GM10847 (cell line): Measurements from ENCODE around the gene KYAT1.

Experiments used
- POLR2A ChIP-seq: IDR thresholded peaks from 2 replicates; pipeline ENCODE4 v1.6.1; 2011; ENCODE audit not compliant: insufficient read length; ENCODE audit errors: extremely low read depth

The KYAT1 gene

DNA sequence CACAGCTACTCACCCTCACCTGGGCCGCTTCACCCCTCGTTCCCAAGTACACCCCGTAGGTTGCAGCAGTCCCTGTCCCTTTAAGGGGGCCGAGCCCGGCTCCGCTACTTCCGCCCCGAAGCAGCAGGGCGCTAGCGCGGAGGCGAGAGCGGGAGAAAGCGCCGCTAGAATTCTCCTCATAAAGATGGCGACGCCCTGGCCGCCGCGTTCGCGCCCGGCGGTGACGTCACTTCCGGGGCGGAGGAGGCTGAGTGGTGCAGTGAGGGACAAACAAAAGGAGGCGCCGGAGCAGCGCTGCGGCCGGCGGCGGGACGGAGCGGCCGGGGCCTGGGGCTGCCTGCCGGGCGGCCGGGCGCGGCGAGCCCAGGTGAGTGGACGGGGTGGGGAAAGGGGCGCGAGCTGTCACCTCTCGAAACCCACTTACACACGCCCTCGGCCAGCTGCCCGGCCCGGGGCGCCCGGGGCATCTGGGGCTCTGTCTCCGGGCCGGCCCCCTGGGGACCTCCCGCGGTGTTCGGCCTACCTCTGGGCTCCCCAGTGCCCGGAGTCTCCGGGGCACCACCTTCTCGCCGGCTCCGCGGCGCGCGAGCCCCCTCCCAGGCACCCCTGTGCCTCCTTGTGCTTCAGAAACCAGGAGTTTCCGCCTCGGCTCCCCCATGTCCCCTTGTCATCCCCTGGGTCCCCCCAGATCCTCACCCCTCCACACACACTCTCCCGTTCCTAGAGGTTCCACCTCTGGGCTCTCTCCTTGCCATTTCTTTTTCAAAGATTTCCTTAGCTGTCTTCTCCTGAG lies at the start of gene KYAT1, which contains the start of gene LRRC8A:
TSS of gene KYAT1 (minus strand) at position 67 of the 793 bp plus-strand sequence. CDS start 36,545 bp downstream, outside the sequence.
TSS of gene LRRC8A (plus strand) at position 250 of the 793 bp plus-strand sequence. CDS start 25,032 bp downstream, outside the sequence.
- TF ChIP-seq POLR2A: peak; percentile 75

- no peak for TF ChIP-seq POLR2A
Observed at GRCh38 chr9:128929560-128929959, 47.8 kb upstream of the KYAT1 start.

DNA sequence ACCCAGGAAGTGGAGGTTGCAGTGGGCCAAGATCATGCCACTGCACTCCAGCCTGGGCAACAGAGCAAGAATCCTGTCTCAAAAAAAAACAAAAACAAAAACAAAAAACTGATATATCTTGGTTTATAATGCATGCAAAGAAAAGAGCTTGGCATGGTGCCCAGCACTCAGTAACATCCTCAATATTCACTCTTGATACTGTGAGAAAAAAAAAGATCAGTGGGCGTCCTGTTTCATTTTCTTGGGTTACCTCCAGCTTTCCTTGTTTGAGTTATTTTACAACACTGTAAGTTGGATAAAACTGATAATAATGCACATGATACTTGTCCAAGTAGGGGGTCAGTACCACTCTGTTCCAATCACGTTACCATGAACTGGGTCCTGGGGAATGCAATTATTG lies 46.9 kb upstream of the KYAT1 start:
- no peak for TF ChIP-seq POLR2A

- TF ChIP-seq POLR2A: no peak
Observed at GRCh38 chr9:128927731-128928411, 46.1 kb upstream of the KYAT1 start.

GRCh38 chr9:128923493-128923883 lies 41.7 kb upstream of the KYAT1 start:
- no peak for TF ChIP-seq POLR2A

DNA sequence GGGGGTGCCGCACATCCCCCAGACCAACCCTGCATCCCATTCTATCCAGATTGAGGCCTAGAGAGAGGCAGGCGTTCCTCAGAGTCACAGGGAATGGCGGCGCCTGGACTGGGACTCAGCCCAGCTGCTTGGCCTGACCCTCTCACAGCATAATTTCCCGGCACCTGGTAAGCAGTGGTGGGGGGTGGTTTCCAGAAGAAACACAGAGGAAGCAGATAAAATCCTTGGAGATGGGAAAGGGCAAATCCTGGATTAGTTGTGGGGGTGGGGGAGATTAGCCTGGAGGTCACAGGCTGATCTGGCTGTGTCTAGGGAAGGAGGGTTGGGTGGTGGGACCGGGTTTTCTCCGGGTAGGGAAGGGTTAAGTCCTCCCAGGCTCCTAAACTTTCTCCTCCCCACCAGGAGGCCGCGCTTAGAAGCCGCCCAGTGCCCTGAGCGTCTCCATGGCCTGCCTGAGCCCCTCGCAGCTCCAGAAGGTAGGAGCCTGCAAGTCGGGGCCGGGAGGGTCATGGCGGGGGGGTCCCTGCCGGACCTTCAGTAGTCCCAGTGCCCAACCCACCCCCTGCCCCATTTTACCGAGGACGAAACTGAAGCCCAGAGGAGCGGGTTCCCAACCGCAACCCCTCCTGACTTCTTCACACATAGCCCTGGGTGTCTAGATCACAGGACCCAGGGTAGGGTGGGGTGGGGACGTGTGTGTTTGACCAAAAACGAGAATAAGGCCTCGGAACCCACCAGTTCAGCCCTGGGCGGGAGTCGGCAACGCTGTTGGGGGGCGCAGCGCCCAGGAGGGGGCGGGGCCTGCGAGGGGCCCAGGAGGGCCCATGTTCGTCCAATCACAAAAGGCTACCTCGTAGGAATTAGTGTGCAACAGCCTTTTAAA lies 40.4 kb upstream of the KYAT1 start:
- TF ChIP-seq POLR2A: no peak

DNA sequence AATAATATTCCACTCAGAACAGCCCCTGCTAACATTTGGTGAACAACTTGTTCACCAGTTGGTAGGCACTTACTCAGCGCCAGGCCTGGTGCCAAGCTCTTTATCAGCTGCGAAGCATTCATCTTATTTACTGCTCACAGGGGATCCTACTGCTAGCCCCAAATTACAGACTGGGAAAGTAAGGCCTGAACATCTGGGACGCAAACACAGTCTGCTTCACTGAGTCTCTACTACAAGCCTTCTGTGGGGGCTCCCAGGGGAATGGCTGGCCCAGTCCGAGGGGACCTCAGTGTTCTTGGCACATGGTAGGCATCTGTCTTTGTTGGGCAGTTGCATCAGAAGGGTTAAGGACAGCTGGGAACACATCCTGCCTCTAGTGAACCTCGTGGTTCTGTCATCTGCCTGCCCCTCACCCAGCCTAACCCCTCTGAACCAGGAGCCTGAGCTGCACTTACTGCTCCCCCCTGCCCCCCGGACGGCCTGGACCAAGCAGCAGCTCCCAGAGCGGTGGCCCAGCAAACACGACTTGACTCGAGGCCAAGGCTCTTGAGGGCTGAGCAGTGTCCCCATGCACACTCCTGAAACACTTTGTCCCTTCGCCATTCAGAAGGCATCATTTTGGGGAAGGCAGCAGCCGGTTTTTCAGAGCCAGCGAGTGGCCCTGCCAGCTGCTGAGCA lies 38.8 kb upstream of the KYAT1 start, which contains the start of gene PHYHD1:
TSS of gene PHYHD1 (plus strand) at position 602 of the 678 bp plus-strand sequence. CDS start 1,342 bp downstream, outside the sequence.
- no peak for TF ChIP-seq POLR2A

DNA sequence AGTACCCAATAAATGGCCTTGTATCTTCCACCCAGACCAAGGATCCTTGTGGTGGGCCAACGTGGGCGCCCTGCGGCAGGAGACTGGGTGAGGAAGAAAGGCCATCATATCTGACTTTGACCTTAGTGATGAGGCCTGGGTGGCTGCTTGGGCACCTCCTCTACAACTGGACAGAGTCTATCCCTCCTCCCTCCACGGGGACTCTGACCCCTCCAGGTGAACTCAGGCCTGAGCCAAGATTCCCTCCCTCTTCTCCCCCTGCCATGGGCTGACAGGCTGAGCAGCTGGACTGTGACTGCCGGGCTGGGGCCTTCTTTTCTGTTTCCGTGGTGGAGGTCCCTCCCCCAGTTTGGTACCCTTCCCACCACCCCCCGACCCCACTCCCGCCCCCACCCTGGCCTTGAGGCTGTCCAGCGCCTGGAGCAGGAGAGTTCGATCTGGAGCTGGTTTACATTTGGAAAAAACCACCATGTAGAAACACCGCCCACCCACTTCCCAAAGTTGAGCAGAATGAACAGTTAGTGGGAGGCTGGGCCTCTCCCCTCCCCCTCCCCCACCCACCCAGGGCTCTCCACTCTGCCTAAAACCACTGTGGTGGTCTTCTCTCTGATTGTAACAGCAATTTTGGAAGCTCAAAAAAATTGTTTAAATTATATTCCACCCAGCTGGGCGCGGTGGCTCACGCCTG lies 37.8 kb upstream of the KYAT1 start:
- TF ChIP-seq POLR2A: no peak

- no peak for TF ChIP-seq POLR2A
Observed at GRCh38 chr9:128918921-128919320, 37.2 kb upstream of the KYAT1 start.

DNA sequence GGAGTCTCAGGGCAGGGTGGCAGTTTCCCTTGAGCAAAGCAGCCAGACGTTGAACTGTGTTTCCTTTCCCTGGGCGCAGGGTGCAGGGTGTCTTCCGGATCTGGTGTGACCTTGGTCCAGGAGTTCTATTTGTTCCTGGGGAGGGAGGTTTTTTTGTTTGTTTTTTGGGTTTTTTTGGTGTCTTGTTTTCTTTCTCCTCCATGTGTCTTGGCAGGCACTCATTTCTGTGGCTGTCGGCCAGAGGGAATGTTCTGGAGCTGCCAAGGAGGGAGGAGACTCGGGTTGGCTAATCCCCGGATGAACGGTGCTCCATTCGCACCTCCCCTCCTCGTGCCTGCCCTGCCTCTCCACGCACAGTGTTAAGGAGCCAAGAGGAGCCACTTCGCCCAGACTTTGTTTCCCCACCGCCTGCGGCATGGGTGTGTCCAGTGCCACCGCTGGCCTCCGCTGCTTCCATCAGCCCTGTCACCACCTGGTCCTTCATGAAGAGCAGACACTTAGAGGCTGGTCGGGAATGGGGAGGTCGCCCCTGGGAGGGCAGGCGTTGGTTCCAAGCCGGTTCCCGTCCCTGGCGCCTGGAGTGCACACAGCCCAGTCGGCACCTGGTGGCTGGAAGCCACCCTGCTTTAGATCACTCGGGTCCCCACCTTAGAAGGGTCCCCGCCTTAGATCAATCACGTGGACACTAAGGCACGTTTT lies 35.5 kb upstream of the KYAT1 start:
- no peak for TF ChIP-seq POLR2A

GRCh38 chr9:128916745-128917144 lies 35.0 kb upstream of the KYAT1 start:
- no peak for TF ChIP-seq POLR2A

DNA sequence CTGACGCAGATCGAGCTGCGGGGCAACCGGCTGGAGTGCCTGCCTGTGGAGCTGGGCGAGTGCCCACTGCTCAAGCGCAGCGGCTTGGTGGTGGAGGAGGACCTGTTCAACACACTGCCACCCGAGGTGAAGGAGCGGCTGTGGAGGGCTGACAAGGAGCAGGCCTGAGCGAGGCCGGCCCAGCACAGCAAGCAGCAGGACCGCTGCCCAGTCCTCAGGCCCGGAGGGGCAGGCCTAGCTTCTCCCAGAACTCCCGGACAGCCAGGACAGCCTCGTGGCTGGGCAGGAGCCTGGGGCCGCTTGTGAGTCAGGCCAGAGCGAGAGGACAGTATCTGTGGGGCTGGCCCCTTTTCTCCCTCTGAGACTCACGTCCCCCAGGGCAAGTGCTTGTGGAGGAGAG lies 34.5 kb upstream of the KYAT1 start:
- no peak for TF ChIP-seq POLR2A

DNA sequence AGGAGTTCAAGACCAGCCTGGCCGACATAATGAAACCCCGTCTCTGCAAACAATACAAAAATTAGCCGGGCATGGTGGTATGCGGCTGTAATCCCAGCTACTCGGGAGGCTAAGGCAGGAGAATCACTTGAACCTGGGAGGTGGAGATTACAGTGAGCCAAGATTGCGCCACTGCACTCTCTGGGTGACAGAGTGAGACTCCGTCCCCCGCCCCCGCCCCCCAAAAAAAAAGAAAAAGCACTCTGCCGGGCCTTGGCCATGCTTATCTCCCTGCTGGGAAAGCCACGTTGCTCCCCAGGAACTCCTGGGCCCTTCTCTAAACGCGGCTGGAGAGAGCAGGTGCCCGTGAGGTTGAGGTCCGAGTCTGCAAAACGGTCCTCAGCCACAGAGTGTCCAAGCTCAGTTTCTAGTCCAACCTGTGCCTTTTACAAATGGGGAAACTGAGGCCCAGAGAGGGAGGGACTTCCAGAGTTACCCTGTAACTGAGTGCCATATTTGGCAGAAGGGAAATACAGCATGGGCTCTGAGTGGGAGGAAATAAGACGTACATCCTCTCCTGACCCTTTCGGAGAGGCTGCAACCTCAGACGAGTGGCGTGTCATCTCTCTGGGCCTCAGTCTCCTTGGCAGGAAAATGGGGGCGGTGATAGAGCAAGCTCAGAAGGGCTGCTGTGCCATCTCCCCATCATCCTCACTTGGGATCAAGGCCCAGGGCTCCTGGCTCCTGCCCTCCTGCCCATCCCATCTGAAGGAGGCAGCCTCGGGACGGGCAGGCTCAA lies 32.4 kb upstream of the KYAT1 start:
- no peak for TF ChIP-seq POLR2A
